WTC11 (cell line): ENCODE results near the gene GCKR. TPM values are rescaled to one million over a fixed set of nuclear protein-coding genes. Genes with fewer than 3 reads are reported as not detected.

Experiments used
- ATAC-seq: fragments of 200-7000 bp; cut with Tn5 transposase; 2 replicates; pipeline ENCODE4 v1.10.0; 2021; ENCODE audit warnings: mild to moderate bottlenecking, moderate library complexity
- CTCF ChIA-PET: fragments of 300-600 bp; sonication (Branson Sonifier 250); formaldehyde crosslinking; loops from one replicate; lab custom pipeline; 2021; ENCODE audit warnings: antibody characterized with exemption; lab: Charles Lee
- POLR2A ChIA-PET: fragments of 350-600 bp; sonication (Branson Sonifier 250); formaldehyde crosslinking; loops from one replicate; lab custom pipeline; 2021; ENCODE audit warnings: antibody characterized with exemption; lab: Charles Lee
- DNase-seq: peaks from one replicate; pipeline ENCODE4 v3.0.0; 2021; ENCODE audit warnings: low spot score
- H3K27ac Mint-ChIP-seq: 2 replicates; pipeline ENCODE4 v1.8.0; 2021; ENCODE audit warnings: mixed read lengths
- H3K27me3 Mint-ChIP-seq: 2 replicates; pipeline ENCODE4 v1.8.0; 2021; ENCODE audit warnings: low read depth, mild to moderate bottlenecking, moderate library complexity, mixed read lengths
- H3K36me3 Mint-ChIP-seq: 2 replicates; pipeline ENCODE4 v1.8.0; 2021; ENCODE audit warnings: mixed read lengths
- H3K4me1 Mint-ChIP-seq: 2 replicates; pipeline ENCODE4 v1.8.0; 2022; ENCODE audit warnings: mixed read lengths
- H3K4me3 Mint-ChIP-seq: 2 replicates; pipeline ENCODE4 v1.8.0; 2021; ENCODE audit warnings: mild to moderate bottlenecking, moderate library complexity, mixed read lengths
- H3K9me3 Mint-ChIP-seq: 2 replicates; pipeline ENCODE4 v1.8.0; 2021; ENCODE audit warnings: mixed read lengths
- AR ChIP-seq: fragments of 250-450 bp; sonication (Bioruptor Pico); IDR thresholded peaks from 2 replicates; pipeline ENCODE4 v1.9.0; 2021; ENCODE audit warnings: mild to moderate bottlenecking
- ARID4B ChIP-seq: sonication (generic); formaldehyde crosslinking; IDR thresholded peaks from 2 replicates; pipeline ENCODE4 v1.8.0; 2023; ENCODE audit warnings: missing genetic modification reagents, mild to moderate bottlenecking, borderline replicate concordance
- E2F1 ChIP-seq: sonication (generic); formaldehyde crosslinking; IDR thresholded peaks from 2 replicates; pipeline ENCODE4 v1.8.0; 2022; ENCODE audit warnings: mild to moderate bottlenecking, missing genetic modification reagents
- ELF4 ChIP-seq: sonication (generic); formaldehyde crosslinking; IDR thresholded peaks from 2 replicates; pipeline ENCODE4 v1.8.1; 2022; ENCODE audit warnings: low read depth, mild to moderate bottlenecking, moderate library complexity, missing genetic modification reagents
- GTF2I ChIP-seq: fragments of 250-450 bp; sonication (Bioruptor Pico); conservative IDR thresholded peaks from 2 replicates; pipeline ENCODE4 v1.4.0; 2021; ENCODE audit warnings: mild to moderate bottlenecking
- HMGA2 ChIP-seq: fragments of 250-450 bp; sonication (Bioruptor Pico); IDR thresholded peaks from 2 replicates; pipeline ENCODE4 v1.4.0; 2021; ENCODE audit warnings: mild to moderate bottlenecking, moderate library complexity
- IRF1 ChIP-seq: sonication (generic); formaldehyde crosslinking; IDR thresholded peaks from 2 replicates; pipeline ENCODE4 v1.8.0; 2023; ENCODE audit warnings: missing genetic modification reagents
- JAZF1 ChIP-seq: fragments of 250-450 bp; sonication (Bioruptor Pico); IDR thresholded peaks from 2 replicates; pipeline ENCODE4 v1.9.0; 2021; ENCODE audit warnings: moderate library complexity, mild to moderate bottlenecking, inconsistent platforms
- JUN ChIP-seq: sonication (generic); formaldehyde crosslinking; IDR thresholded peaks from 2 replicates; pipeline ENCODE4 v1.8.0; 2023; ENCODE audit warnings: mild to moderate bottlenecking, missing genetic modification reagents
- MYBL2 ChIP-seq: sonication (generic); formaldehyde crosslinking; IDR thresholded peaks from 2 replicates; pipeline ENCODE4 v1.8.1; 2023; ENCODE audit warnings: mild to moderate bottlenecking, moderate library complexity, missing genetic modification reagents
- NR3C1 ChIP-seq: sonication (generic); formaldehyde crosslinking; conservative IDR thresholded peaks from 2 replicates; pipeline ENCODE4 v1.8.1; 2023; ENCODE audit warnings: low read depth, mild to moderate bottlenecking, missing genetic modification reagents
- PREB ChIP-seq: sonication (generic); formaldehyde crosslinking; IDR thresholded peaks from 2 replicates; pipeline ENCODE4 v1.8.1; 2022; ENCODE audit warnings: mild to moderate bottlenecking, missing genetic modification reagents, moderate library complexity, borderline replicate concordance
- SMAD4 ChIP-seq: sonication (generic); formaldehyde crosslinking; IDR thresholded peaks from 2 replicates; pipeline ENCODE4 v1.8.0; 2022; ENCODE audit warnings: mild to moderate bottlenecking, missing genetic modification reagents
- USF1 ChIP-seq: sonication (generic); formaldehyde crosslinking; IDR thresholded peaks from 2 replicates; pipeline ENCODE4 v1.8.0; 2022; ENCODE audit warnings: mild to moderate bottlenecking, missing genetic modification reagents
- ZBTB43 ChIP-seq: sonication (generic); formaldehyde crosslinking; IDR thresholded peaks from 2 replicates; pipeline ENCODE4 v1.8.1; 2023; ENCODE audit warnings: mild to moderate bottlenecking, missing genetic modification reagents
- ZNF219 ChIP-seq: sonication (generic); formaldehyde crosslinking; IDR thresholded peaks from 2 replicates; pipeline ENCODE4 v1.8.0; 2023; ENCODE audit warnings: missing genetic modification reagents, mild to moderate bottlenecking, borderline replicate concordance
- ZNF416 ChIP-seq: fragments of 250-450 bp; sonication (Bioruptor Pico); IDR thresholded peaks from 2 replicates; pipeline ENCODE4 v1.9.0; 2021; ENCODE audit warnings: mild to moderate bottlenecking, inconsistent platforms
- ZNF423 ChIP-seq: fragments of 250-450 bp; sonication (Bioruptor Pico); IDR thresholded peaks from 2 replicates; pipeline ENCODE4 v2.1.2; 2022; ENCODE audit warnings: mild to moderate bottlenecking, moderate library complexity
- ZSCAN18 ChIP-seq: fragments of 250-450 bp; sonication (Bioruptor Pico); IDR thresholded peaks from 2 replicates; pipeline ENCODE4 v2.1.2; 2022; ENCODE audit warnings: mild to moderate bottlenecking, moderate library complexity
- total RNA-seq: library from RNA; stranded (reverse); gene quantifications from 3 replicates; pipeline ENCODE4 v1.2.3, GENCODE V29; 2021

The GCKR gene
- total RNA-seq, 1 experiment from 2014 or later, result 0.72 TPM

GRCh38 chr2:27498975-27499374, 2.3 kb downstream of the GCKR start (continued):
- no peak for TF ChIP-seq PREB (CRISPR knock-in tag)

GRCh38 chr2:27501042-27501441, 4.4 kb downstream of the GCKR start:
- no peak for ATAC-seq
- H3K36me3 Mint-ChIP-seq, result no peaks in the 10 kb centered on the region
- TF ChIP-seq HMGA2 (CRISPR knock-in tag) (no peak), ZNF219 (no peak), USF1 (CRISPR knock-in tag) (no peak)
- peaks cover 19% of the 10 kb centered on the region for H3K4me1 Mint-ChIP-seq
- no peaks in the 10 kb centered on the region for H3K9me3 Mint-ChIP-seq
- no peak overlapping the region for H3K4me3 Mint-ChIP-seq
- no peak overlapping the region for H3K27ac Mint-ChIP-seq
- ChIA-PET POLR2A (no interaction called here), CTCF (no interaction called here)
- DNase-seq, result no peak
- peaks cover 26% of the 10 kb centered on the region for H3K27me3 Mint-ChIP-seq

GRCh38 chr2:27502142-27502541, 5.5 kb downstream of the GCKR start:
- peaks cover 16% of the 10 kb centered on the region for H3K4me1 Mint-ChIP-seq
- CTCF ChIA-PET, result no interaction called here
- peaks cover 19% of the 10 kb centered on the region for H3K27me3 Mint-ChIP-seq
- no peaks in the 10 kb centered on the region for H3K36me3 Mint-ChIP-seq
- POLR2A ChIA-PET, result no interaction called here
- H3K4me3 Mint-ChIP-seq, result no peak overlapping the region
- no peak for ATAC-seq
- peaks cover 6% of the 10 kb centered on the region; the same call in 1 of the 2 replicates for H3K9me3 Mint-ChIP-seq
- DNase-seq, result no peak
- no peak overlapping the region for H3K27ac Mint-ChIP-seq
- TF ChIP-seq JUN (no peak), MYBL2 (CRISPR knock-in tag) (no peak), SMAD4 (CRISPR knock-in tag) (no peak), AR (CRISPR knock-in tag) (no peak), ZBTB43 (CRISPR knock-in tag) (no peak), NR3C1 (CRISPR knock-in tag) (no peak), IRF1 (CRISPR knock-in tag) (no peak), ZNF423 (CRISPR knock-in tag) (no peak), E2F1 (CRISPR knock-in tag) (no peak), GTF2I (CRISPR knock-in tag) (no peak), ARID4B (CRISPR knock-in tag) (no peak), ZSCAN18 (CRISPR knock-in tag) (no peak), JAZF1 (CRISPR knock-in tag) (no peak), ZNF416 (no peak), ELF4 (CRISPR knock-in tag) (no peak)
